GM18505 (cell line): Measurements from ENCODE around the gene ZNF76.
"Not testable (repeated sequence)": the region's sequence is repeated elsewhere in the genome, so short reads cannot be mapped to it uniquely, and the experiment has no call there.

ENCODE experiments used
- ATAC-seq: cut with Tn5 transposase; IDR thresholded peaks from one replicate; pipeline ENCODE4 v1.9.1; 2021; ENCODE audit not compliant: unreplicated experiment
- POLR2A ChIP-seq: IDR thresholded peaks from 4 replicates; pipeline ENCODE4 v1.6.1; 2011; ENCODE audit warnings: borderline replicate concordance; ENCODE audit not compliant: insufficient read depth, insufficient read length; ENCODE audit errors: extremely low read depth

ZNF76 gene

GRCh38 chr6:35321091-35321490, 61.6 kb downstream of the ZNF76 start:
- ATAC-seq, result no peak
- TF ChIP-seq POLR2A, result no peak

- TF ChIP-seq POLR2A, result no peak
- ATAC-seq, result no peak
These were observed 68.0 kb downstream of the ZNF76 start for GRCh38 chr6:35327349-35328027.

GRCh38 chr6:35328108-35328723, 68.7 kb downstream of the ZNF76 start:
- TF ChIP-seq POLR2A, result no peak
- no peak for ATAC-seq

DNA sequence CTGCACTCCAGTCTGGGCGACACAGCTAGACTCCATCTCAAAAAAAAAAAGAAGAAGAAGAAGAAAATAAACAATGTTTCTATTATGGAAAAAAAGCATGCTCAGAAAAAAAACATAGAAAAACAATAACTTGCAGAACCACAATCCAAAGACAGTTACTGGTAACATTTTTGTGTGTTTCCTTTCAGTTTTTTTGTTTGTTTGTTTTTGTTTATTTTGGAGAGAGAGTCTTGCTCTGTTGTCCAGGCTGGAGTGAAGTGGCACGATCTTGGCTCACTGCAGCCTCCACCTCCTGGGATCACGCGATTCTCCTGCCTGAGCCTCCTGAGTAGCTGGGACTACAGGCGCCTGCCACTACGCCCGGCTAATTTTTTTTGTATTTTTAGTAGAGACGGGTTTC, 69.4 kb downstream of the ZNF76 start:
- ATAC-seq, result not testable (repeated sequence)

GRCh38 chr6:35330541-35331119, 71.1 kb downstream of the ZNF76 start:
- ATAC-seq, result no peak
- no peak for TF ChIP-seq POLR2A

DNA sequence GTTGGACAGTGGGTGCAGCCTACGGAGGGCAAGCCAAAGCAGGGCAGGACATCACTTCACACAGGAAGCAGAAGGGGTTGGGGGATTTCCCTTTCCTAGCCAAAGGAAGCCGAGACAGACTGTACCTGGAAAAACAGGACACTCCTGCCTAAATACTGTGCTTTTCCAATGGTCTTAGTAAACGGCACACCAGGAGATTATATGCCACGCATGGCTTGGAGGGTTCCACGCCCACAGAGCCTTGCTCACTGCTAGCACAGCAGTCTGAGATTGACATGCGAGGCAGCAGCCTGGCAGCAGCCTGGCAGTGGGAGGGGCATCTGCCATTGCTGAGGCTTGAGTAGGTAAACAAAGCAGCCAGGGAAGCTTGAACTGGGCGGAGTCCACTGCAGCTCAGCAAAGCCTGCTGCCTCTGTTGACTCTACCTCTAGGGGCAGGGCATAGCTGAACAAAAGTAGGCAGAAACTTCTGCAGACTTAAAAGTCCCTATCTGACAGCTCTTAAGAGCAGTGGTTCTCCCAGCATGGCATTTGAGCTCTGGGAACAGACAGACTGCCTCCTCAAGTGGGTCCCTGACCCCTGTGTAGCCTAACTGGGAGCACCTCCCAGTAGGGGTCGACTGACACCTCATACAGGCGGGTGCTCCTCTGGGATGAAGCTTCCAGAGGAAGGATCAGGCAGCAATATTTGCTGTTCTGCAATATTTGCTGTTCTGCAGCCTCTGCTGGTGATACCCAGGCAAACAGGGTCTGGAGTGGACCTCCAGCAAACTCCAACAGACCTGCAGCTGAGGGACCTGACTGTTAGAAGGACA, 72.7 kb downstream of the ZNF76 start:
- not testable (repeated sequence) for ATAC-seq

DNA sequence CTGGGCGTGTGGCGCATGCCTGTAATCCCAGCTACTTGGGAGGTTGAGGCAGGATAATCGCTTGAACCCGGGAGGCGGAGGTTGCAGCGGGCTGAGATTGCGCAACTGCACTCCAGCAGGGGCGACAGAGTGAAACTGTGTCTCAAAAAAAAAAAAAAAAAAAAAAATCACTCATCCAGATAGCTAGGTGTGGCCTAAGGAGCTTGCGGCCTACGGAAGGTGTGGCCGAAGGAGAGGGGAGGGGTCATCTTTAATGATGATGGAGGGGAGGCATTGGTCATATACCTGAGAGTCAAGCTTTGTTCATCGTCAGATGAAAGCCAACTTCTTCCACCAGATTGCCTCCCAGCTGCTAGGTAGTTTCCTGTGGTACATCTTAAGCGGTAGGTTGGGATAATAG, 82.0 kb downstream of the ZNF76 start:
- ATAC-seq, result no peak
- no peak for TF ChIP-seq POLR2A

DNA sequence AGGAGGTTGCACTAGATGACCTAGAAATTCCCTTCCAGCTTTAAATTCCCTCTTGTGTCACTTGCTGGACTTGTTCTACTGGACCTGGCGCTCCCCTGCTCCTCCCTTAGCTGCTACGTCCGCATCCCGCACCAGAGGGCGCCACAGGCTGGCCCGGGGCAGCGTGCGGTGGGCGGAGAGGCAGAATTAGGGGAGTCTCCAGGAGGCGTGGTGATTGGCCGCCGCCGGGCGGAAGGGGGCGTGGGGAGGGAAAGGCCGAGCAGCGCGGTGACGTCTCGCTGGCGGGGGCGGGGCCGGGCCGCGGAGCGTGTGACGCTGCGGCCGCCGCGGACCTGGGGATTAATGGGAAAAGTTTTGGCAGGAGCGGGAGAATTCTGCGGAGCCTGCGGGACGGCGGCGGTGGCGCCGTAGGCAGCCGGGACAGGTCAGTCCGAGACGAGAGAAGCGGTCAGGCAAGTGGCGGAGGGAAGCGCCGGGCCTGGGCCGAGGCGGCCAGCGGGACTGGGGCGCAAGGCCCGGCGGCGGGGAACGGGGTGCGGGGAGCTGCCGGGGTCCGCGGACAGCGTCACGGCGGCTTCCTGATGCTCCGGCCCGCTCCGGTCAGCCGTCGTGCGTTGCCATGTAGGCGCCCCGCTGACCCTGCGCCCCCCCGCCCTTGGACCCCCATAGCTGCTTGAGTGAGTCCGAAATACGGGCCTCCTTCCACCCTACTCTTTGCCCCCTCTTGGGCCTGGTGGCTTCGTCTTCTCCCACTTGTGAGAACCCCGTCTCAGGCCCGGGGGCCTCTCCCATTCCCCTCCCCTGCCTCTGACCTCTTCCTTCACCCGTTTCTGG, 82.9 kb downstream of the ZNF76 start, which contains the start of gene PPARD:
Gene PPARD, plus strand, starts transcription at position 301 of the 834 bp plus-strand sequence. CDS start 68,530 bp downstream, outside the sequence.
- ATAC-seq, result peak; percentile 98
- peak; percentile 45 for TF ChIP-seq POLR2A

GRCh38 chr6:35343092-35343834, 83.7 kb downstream of the ZNF76 start:
- no peak for TF ChIP-seq POLR2A
- ATAC-seq, result no peak

DNA sequence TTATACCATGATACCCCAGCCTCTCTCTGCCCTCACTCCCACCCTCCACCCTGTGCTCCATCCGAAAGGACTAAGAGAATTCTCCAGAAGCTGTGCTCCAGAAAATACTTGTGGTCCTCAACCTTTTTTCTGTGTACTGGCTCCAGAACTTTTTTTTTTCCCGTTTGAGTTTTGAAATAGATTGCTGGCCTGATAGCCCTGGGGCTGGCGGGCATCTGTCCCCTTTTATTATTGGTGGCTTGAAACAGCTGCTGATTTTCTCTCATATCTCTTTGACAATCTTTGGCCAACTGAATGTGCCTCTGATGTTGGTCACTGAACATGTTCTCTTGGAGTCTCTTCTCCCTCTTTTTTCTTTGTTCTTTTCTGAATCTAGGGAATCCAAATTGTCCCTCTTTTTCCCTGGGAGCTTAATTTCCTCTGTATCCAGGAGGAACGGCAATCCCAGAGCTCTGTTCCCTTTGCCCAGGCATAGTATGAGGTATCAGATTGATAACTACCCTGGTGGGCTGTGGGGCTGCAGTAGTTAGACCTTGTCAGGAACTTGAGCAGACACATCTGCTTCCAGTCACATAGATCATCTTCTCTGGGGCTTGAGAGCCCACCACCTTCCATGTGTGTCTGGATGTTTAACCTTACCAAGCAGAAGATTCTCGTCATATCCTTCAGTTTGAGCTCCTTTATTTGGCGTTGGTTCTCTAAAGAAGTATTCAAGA, 84.5 kb downstream of the ZNF76 start:
- no peak for TF ChIP-seq POLR2A
- ATAC-seq, result no peak
